Activated CD4-positive, alpha-beta T cell treated with anti-CD3 and anti-CD28 coated beads, Interleukin-2, amount 10 ng/mL, durations not matched to agents 24 days and 14 days (primary cell): Measurements from ENCODE around the gene TGFBR1. TPM values are rescaled to one million over a fixed set of nuclear protein-coding genes. Genes with fewer than 3 reads are reported as not detected.

ENCODE experiments used
- DNase-seq: peaks from one replicate; pipeline ENCODE4 v3.0.0; 2022
- H3K27ac Mint-ChIP-seq: one replicate; pipeline ENCODE4 v1.8.0; 2022; ENCODE audit warnings: mild to moderate bottlenecking, mixed read lengths
- H3K27me3 Mint-ChIP-seq: one replicate; pipeline ENCODE4 v1.8.0; 2022; ENCODE audit warnings: mixed read lengths
- H3K36me3 Mint-ChIP-seq: one replicate; pipeline ENCODE4 v1.8.0; 2022; ENCODE audit warnings: low read depth, mild to moderate bottlenecking, mixed read lengths
- H3K4me1 Mint-ChIP-seq: one replicate; pipeline ENCODE4 v1.8.0; 2021; ENCODE audit warnings: mixed read lengths
- H3K4me3 Mint-ChIP-seq: one replicate; pipeline ENCODE4 v1.8.0; 2022; ENCODE audit warnings: mild to moderate bottlenecking, moderate library complexity, mixed read lengths
- H3K9me3 Mint-ChIP-seq: one replicate; pipeline ENCODE4 v1.8.0; 2021; ENCODE audit warnings: mixed read lengths
- intact Hi-C: fragments of 100-400 bp; cut with micrococcal nuclease; formaldehyde crosslinking; loops from one replicate; pipeline ENCODE4 v1.15.1; 2023
- total RNA-seq: library from RNA; stranded (reverse); gene quantifications from 2 replicates; pipeline ENCODE4 v1.2.3, GENCODE V29; 2022

Gene TGFBR1
- total RNA-seq, 1 donor from 2014 or later, result 35.3 TPM

DNA sequence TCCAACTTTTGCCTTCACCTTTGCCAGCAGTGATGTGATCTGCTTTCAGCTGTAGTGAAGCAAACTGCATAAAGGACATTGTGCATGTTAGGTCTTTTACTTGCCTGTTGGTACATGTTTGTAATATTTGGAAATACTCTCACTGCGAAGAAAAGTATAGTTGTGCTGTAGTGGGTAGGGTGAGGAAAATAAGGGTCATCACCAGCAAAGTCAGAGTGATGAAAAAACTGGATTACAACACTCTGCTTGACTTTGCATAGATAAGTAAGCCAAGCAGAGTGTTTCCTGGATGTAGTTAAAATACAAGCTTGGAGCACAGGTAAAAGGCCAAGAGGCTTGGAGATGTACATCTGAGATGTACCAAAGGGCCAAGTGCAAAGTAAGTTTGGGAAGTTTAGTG is 16.7 kb downstream of the TGFBR1 start:
- Mint-ChIP-seq H3K4me3 (no peak overlapping the region), H3K4me1 (peaks cover 55% of the 10 kb centered on the region), H3K9me3 (peaks cover 3% of the 10 kb centered on the region), H3K27me3 (no peaks in the 10 kb centered on the region), H3K36me3 (peaks cover 30% of the 10 kb centered on the region), H3K27ac (no peak overlapping the region)
- intact Hi-C loops, result no loop called here
- DNase-seq, result no peak

DNA sequence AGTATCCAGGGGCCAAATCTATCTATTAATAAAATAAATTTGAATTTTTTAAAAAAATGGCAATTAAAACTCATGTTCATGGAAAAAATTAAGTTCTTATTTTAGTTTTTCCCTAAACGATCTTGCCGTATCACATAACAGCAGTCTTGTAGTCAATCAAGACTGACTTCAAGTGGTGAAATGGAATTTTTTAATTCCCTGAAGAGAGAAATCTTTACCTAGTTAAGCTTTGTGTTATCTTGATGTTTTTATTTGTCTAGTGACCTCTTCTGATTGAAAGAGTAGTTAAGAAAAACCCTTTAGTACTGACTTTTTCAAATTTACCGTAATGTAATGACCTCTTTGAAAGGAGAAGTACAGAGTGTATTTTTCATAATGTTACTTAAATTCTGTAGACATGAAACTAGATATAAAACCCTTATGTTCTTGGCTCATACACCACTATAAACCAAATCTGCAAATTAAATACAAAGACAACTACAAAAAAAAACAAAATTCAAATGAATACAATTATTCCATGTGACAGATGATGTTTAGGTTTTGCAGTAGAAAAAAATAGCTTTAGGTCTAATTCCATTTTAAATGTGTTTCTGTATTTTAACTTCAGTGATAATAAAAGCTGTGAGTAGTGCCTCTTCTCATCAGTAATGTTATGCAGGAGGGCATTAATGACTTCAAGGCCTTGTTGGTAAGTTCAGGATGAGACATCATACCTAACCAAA is 19.8 kb downstream of the TGFBR1 start:
- no peaks in the 10 kb centered on the region for H3K27me3 Mint-ChIP-seq
- no peak for DNase-seq
- H3K36me3 Mint-ChIP-seq, result peaks cover 46% of the 10 kb centered on the region
- intact Hi-C loops, result no loop called here
- H3K4me1 Mint-ChIP-seq, result peaks cover 62% of the 10 kb centered on the region
- H3K27ac Mint-ChIP-seq, result no peak overlapping the region
- peaks cover 3% of the 10 kb centered on the region for H3K9me3 Mint-ChIP-seq
- no peak overlapping the region for H3K4me3 Mint-ChIP-seq

DNA sequence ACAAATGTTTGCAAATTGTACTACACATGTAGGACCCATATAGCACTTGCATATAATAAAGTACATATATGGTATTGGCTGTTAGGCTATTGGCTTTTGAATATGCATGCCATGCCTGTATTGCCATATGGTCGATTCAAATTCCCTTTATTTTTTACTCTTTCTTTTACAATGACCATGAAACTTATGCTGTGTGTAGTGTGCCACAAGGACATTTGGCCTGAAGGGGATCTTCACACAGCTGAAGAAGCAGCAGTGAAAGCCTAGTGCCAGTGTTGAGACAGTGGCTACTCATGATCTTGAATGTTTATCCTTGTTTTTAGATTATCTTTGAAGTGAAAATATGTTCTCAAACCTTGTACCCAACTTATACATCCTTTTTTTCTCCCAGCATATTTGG is 20.5 kb downstream of the TGFBR1 start:
- Mint-ChIP-seq H3K36me3 (peaks cover 53% of the 10 kb centered on the region), H3K4me1 (peaks cover 61% of the 10 kb centered on the region), H3K4me3 (no peak overlapping the region), H3K27ac (no peak overlapping the region), H3K27me3 (no peaks in the 10 kb centered on the region), H3K9me3 (peaks cover 3% of the 10 kb centered on the region)
- intact Hi-C loops, result no loop called here
- no peak for DNase-seq

DNA sequence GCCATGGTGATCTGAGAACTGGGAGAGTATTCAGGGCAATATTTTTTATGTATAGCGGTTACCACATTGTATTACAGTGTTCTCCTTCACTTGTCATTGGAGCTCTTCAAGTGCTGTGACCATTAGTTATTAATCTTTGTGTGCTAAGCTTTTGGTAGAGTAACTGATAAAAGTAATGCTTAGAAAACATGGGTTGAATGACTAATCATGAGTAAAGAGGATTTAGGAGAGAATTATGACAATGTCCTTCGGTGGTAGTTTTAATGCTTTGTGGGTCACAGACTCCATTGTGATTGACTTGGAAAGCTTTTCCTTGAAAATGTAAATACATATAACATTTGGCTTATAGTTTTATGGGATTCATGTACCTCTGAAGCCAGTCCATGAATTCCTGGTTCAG is 21.4 kb downstream of the TGFBR1 start:
- Mint-ChIP-seq H3K27ac (no peak overlapping the region), H3K27me3 (no peaks in the 10 kb centered on the region), H3K36me3 (peaks cover 54% of the 10 kb centered on the region), H3K4me3 (no peak overlapping the region), H3K4me1 (peaks cover 59% of the 10 kb centered on the region), H3K9me3 (peaks cover 3% of the 10 kb centered on the region)
- intact Hi-C loops, result no loop called here
- no peak for DNase-seq

DNA sequence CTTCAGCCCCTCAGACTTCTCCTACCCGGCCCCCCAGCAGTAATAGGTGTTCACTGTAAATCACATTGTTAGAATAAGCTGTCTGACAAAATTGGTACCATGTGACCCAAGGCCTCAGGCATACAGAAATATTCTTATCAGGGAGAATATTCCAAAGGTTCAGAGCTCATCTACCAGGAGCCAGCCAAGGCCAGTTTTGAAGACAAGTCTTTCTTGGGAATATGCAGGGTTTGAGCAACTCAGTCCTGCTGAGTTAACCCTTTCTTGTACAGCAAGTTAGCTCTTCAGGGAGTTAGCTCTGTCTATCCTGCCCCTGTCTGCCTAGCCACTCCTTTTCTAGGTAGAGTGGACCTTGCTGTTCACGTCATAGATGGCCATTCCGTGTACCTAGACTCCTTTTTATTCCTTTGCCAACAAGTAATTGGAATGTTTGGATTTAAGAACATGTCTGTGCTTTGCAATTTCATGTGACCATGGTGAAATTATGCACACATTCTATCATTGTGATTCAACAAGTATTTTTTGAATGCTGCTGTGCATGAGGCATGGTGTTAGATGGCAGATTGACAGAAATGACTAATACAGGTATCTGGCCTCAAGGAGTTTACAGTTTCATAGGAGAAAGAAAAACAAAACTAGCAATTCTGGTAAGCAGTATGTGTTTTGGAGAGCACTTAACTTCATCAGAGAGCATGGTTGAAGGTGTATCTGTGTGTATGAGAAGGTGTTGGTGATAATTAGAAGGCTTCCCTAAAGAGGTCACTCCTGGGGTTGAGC is 22.6 kb downstream of the TGFBR1 start:
- Mint-ChIP-seq H3K27me3 (no peaks in the 10 kb centered on the region), H3K27ac (peak overlapping the region; percentile 22), H3K4me1 (peaks cover 56% of the 10 kb centered on the region), H3K36me3 (peaks cover 58% of the 10 kb centered on the region), H3K9me3 (peaks cover 3% of the 10 kb centered on the region), H3K4me3 (no peak overlapping the region)
- intact Hi-C loops, result loop anchor here (1.0 to 2.0 kb wide), 3 partner anchors 8 to 15 kb away; no protein-coding TSS in a partner anchor
- no peak for DNase-seq

- Mint-ChIP-seq H3K27me3 (no peaks in the 10 kb centered on the region), H3K27ac (peak overlapping the region; percentile 22), H3K4me1 (peaks cover 58% of the 10 kb centered on the region), H3K9me3 (peaks cover 3% of the 10 kb centered on the region), H3K36me3 (peaks cover 64% of the 10 kb centered on the region), H3K4me3 (no peak overlapping the region)
- no peak for DNase-seq
- intact Hi-C loops, result loop anchor here (2.0 kb wide), 2 partner anchors 15 kb away; no protein-coding TSS in a partner anchor
Measured at GRCh38 chr9:99128133-99128406, 23.2 kb downstream of the TGFBR1 start.

- Mint-ChIP-seq H3K4me1 (peaks cover 58% of the 10 kb centered on the region), H3K27me3 (no peaks in the 10 kb centered on the region), H3K9me3 (peaks cover 3% of the 10 kb centered on the region), H3K36me3 (peaks cover 65% of the 10 kb centered on the region), H3K4me3 (peak overlapping the region; percentile 50), H3K27ac (peak overlapping the region; percentile 45)
- intact Hi-C loops, result loop anchor here (2.0 kb wide), 2 partner anchors 14 to 16 kb away; no protein-coding TSS in a partner anchor
- DNase-seq, result no peak
Measured at GRCh38 chr9:99129091-99129490, 24.2 kb downstream of the TGFBR1 start.

- H3K27ac Mint-ChIP-seq, result peak overlapping the region; percentile 42
Measured at GRCh38 chr9:99130069-99130468, 25.2 kb downstream of the TGFBR1 start.

DNA sequence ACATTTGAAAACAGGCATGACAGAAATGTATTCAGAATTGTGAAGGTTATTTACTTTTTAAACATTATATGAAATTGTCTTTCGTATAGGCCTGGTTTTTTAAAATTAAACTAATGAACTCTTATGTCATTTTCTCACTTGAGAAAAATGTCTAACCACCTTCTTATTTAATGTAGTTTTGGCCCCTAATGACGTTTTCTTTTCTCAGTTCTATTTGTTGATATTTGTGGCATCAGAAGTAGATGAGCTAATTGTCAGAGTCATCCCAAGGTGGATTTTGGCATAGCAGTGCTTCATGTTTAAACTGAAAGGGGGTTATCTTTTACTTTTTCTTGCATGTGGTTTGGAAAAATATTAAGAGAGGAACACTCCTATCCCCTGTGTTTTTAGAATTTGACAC is 28.2 kb downstream of the TGFBR1 start:
- Mint-ChIP-seq H3K27ac (no peak overlapping the region), H3K4me3 (no peak overlapping the region), H3K27me3 (no peaks in the 10 kb centered on the region), H3K4me1 (peaks cover 64% of the 10 kb centered on the region), H3K9me3 (no peaks in the 10 kb centered on the region), H3K36me3 (peaks cover 50% of the 10 kb centered on the region)
- intact Hi-C loops, result no loop called here
- no peak for DNase-seq

More at GRCh38 chr9:99130069-99130468, 25.2 kb downstream of the TGFBR1 start:
- Mint-ChIP-seq H3K9me3 (no peaks in the 10 kb centered on the region), H3K36me3 (peaks cover 66% of the 10 kb centered on the region), H3K27me3 (no peaks in the 10 kb centered on the region), H3K4me1 (peaks cover 63% of the 10 kb centered on the region), H3K4me3 (no peak overlapping the region)
- DNase-seq, result no peak
- intact Hi-C loops, result no loop called here

DNA sequence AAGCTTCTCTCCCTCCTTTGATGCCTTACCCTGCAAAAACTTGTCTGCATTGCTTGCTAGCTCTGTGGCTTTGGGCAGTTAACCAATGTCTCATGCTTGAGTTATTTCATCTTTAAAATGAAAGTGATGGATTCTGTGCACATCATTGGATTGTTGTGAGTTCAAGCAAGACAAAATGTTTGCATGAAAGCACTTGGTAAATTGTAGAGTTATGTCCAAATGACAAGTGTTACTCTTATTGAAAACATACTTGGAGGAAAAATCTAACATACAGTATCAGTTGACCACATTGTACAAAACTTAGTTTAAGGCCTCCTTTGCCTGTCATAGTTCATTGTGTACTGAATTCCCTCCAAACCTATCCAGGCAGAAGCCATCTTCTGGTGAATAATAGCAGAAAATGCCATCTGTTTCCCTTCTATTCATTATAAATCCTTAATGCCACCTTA is 30.0 kb downstream of the TGFBR1 start:
- Mint-ChIP-seq H3K27ac (peak overlapping the region; percentile 59), H3K4me1 (peaks cover 62% of the 10 kb centered on the region), H3K9me3 (no peaks in the 10 kb centered on the region), H3K36me3 (peaks cover 56% of the 10 kb centered on the region), H3K4me3 (peak overlapping the region; percentile 65), H3K27me3 (no peaks in the 10 kb centered on the region)
- peak; percentile 79 for DNase-seq
- intact Hi-C loops, result loop anchor here (2.0 kb wide), 1 partner anchor 16 kb away; no protein-coding TSS in a partner anchor

- Mint-ChIP-seq H3K27me3 (no peaks in the 10 kb centered on the region), H3K36me3 (peaks cover 53% of the 10 kb centered on the region), H3K9me3 (no peaks in the 10 kb centered on the region), H3K4me3 (peak overlapping the region; percentile 65), H3K4me1 (peaks cover 58% of the 10 kb centered on the region), H3K27ac (peak overlapping the region; percentile 59)
- intact Hi-C loops, result loop anchor here (2.0 kb wide), 1 partner anchor 17 kb away; no protein-coding TSS in a partner anchor
- DNase-seq, result peak; percentile 70
Measured at GRCh38 chr9:99135456-99135855, 30.5 kb downstream of the TGFBR1 start.

DNA sequence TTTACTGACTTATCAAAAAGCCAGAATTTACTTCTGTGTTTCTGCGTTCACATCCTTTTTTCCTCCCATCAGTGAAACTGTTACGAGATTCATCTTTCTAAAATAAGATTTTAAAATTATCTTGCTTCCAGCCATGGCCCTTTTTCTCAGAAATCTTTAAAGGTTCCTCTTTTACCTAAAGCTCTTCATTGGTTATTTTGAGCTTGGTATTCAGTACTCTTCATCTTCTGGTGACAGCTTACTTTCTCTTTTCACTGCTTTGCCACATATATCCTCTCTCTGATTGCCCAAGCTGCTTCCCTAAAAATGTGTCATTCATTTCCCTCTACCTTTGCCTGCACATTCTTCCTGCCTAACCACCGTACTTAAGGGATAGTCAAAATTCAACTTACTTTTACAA is 32.3 kb downstream of the TGFBR1 start:
- Mint-ChIP-seq H3K27me3 (no peaks in the 10 kb centered on the region), H3K36me3 (peaks cover 54% of the 10 kb centered on the region), H3K4me1 (peaks cover 59% of the 10 kb centered on the region), H3K27ac (no peak overlapping the region), H3K9me3 (no peaks in the 10 kb centered on the region), H3K4me3 (no peak overlapping the region)
- DNase-seq, result no peak
- intact Hi-C loops, result no loop called here

DNA sequence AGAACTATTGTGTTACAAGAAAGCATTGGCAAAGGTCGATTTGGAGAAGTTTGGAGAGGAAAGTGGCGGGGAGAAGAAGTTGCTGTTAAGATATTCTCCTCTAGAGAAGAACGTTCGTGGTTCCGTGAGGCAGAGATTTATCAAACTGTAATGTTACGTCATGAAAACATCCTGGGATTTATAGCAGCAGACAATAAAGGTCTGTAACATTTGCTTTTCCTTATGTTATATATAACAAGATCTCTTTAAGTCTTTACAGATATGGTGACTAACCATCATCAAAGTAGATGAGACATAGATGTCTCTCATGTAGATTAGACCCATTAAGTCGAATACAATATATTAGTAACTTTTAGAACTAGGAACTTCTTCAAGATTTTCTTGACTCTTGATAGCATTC is 33.0 kb downstream of the TGFBR1 start:
- no peak for DNase-seq
- intact Hi-C loops, result no loop called here
- peaks cover 53% of the 10 kb centered on the region for H3K36me3 Mint-ChIP-seq
- H3K4me3 Mint-ChIP-seq, result no peak overlapping the region
- H3K27me3 Mint-ChIP-seq, result no peaks in the 10 kb centered on the region
- no peak overlapping the region for H3K27ac Mint-ChIP-seq
- no peaks in the 10 kb centered on the region for H3K9me3 Mint-ChIP-seq
- H3K4me1 Mint-ChIP-seq, result peaks cover 58% of the 10 kb centered on the region
